ENCODE measurements around the gene HDAC8.
"Not testable (repeated sequence)": the region's sequence is repeated elsewhere in the genome, so short reads cannot be mapped to it uniquely, and the experiment has no call there.

Gene HDAC8

GRCh38 chrX:72461766-72462165 lies 110.9 kb downstream of the HDAC8 start:
- DNase-seq (ENCODE audit: low read depth in 1 of 2, low spot score in 1 of 2), result no peak

DNA sequence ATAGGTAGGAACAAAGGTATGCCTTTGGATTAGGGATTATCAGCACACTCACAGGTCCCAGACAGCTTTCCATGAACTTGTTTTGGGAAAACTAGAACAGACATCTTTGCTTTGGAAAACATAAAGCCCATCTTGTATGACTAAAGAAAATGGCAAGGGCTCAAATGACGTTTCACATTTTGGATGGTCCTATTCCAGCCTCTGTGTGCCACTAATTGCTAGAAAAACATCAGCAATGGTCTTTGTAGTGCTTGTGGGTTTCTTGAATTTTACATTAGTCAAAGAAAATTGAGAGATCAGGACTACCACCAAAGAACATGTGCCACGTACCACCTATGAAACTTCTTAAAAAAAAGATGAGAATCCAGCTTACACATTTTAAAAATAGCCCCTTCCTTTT lies 111.4 kb downstream of the HDAC8 start:
- DNase-seq (ENCODE audit: low read depth in 1 of 2, low spot score in 1 of 2), result no peak

- no peak for DNase-seq (ENCODE audit: low read depth in 1 of 2, low spot score in 1 of 2)
These were observed 111.9 kb downstream of the HDAC8 start for GRCh38 chrX:72460715-72461114.

GRCh38 chrX:72449034-72449433 lies 123.6 kb downstream of the HDAC8 start:
- DNase-seq (ENCODE audit: low read depth in 1 of 2, low spot score in 1 of 2), result not testable (repeated sequence)

DNA sequence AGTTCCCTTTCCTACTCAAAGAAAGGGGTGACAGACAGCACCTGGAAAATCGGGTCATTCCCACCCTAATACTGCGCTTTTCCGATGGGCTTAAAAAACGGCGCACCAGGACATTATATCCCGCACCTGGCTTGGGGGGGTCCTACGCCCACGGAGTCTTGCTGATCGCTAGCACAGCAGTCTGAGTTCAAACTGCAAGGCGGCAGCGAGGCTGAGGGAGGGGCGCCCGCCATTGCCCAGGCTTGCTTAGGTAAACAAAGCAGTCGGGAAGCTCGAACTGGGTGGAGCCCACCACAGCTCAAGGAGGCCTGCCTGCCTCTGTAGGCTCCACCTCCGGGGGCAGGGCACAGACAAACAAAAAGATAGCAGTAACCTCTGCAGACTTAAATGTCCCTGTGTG lies 131.9 kb downstream of the HDAC8 start:
- not testable (repeated sequence) for DNase-seq (ENCODE audit: low read depth in 1 of 2, low spot score in 1 of 2)

DNA sequence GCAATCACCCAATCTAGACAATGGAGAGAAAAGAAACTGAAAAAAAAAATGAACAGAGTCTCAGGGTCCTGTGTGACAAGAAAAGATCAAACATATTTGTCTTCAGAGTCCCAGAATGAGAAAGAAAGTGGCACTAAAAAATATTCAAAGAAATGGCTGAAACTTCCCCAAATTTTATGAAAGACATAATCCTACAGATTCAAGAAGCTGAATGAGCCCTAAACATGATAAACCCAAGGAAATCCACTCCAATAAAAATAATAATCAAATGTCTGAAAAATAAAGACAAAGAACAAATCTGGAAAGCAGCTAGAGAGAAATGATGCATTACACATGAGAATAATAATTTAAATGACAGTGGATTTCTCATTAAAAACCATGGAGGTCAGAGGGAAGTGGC lies 136.6 kb downstream of the HDAC8 start:
- no peak for DNase-seq (ENCODE audit: low read depth in 1 of 2, low spot score in 1 of 2)

- DNase-seq (ENCODE audit: low read depth in 1 of 2, low spot score in 1 of 2), result no peak
These were observed 142.2 kb downstream of the HDAC8 start for GRCh38 chrX:72430405-72430968.

- DNase-seq (ENCODE audit: low read depth in 1 of 2, low spot score in 1 of 2), result no peak
These were observed 150.8 kb downstream of the HDAC8 start for GRCh38 chrX:72421797-72422196.

DNA sequence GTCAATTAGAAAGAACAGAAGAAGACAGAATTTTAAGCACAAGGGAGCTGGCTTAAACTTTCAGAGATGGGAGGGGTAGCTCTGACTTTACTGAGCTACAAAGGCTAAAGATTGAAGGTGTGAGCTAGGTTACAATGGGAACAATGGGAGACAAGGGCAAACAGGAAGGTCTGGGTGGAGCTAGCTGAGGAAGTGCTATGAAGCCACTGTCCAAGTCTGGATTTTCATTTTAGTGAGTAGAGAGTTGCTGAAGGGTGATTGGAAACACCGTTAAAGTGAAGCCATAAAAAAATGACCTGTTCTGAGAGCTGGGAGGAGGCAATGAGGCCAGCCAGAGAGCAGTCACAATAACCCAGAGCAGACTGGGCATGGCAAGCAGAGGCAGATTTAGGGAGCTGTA lies 162.7 kb downstream of the HDAC8 start:
- no peak for DNase-seq (ENCODE audit: low read depth in 1 of 2, low spot score in 1 of 2)

DNA sequence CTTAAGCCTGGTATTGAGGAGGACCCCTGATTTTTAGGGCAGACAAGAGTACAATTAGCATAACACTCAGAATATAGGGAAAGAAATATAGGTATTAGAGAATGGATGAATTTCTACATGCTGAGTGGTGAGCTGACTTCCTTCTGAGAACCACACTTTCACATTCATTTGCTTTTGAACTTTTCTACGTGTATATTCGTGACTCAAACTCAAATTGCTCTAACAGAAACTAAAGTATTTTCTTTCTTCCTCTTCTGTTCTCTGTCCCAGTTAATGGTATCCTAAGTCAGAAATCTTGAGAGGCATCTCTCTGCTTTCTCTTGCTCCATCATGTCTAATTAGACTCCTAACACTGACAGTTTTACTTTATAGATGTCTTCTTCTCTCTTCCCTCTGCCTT lies 163.8 kb downstream of the HDAC8 start:
- no peak for DNase-seq (ENCODE audit: low read depth in 1 of 2, low spot score in 1 of 2)

GRCh38 chrX:72405136-72405535 lies 167.5 kb downstream of the HDAC8 start:
- not testable (repeated sequence) for DNase-seq (ENCODE audit: low read depth in 1 of 2, low spot score in 1 of 2)

DNA sequence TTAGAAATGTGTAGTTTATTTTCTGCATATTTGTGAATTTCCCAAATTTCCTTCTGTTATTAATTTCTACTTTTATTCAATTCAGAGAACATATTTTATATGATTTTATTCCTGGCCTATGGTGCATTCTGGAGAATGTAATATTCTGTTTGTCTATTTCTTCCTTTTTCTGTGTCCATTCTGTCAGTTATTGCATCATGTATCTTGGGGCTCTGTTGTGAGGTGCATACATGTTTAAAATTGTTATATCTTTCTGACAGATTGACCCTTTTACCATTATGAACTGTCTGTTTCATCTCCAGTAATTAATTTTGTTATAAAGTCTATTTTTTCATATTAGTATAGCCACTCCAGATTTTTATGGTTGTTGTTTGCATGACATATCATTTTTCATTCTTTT lies 170.0 kb downstream of the HDAC8 start:
- no peak for DNase-seq (ENCODE audit: low read depth in 1 of 2, low spot score in 1 of 2)

DNA sequence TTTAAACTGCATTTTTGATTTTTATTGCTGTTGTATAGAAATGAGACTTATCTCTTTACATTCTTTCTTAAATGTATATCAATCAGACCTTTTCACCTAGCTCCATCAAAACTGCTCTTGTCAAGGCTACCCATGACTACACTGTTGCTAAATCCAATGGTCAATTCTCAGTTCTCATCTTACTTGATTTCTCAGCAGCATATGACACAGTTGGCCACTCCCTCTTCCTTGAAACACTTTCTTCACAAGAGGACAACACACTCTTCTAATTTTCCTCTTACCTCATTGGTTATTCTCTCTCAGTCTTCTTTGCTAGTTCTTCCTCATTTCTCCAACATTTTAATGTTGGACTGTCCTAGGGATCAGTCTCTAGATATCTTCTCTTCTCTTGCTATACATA lies 172.8 kb downstream of the HDAC8 start:
- DNase-seq (ENCODE audit: low read depth in 1 of 2, low spot score in 1 of 2), result no peak

DNA sequence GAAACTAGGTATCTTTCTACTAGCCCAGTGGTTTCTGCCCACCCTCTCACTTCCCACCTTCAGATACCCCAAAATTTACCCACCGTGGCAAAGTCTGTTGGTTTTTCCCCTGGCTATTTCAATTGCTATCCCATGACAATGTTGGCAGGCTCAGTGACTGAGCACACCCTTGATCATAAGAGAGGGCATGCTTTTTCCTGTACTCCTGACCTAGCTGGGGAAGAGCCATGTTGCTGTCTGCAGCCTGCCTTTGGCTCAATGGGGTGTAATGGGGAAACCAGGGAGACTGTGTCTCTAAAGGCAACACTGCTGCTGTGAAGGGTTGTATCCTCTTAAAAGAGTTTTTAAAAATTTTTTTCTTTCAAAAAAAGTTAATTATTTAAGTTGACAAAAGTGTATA lies 176.5 kb downstream of the HDAC8 start:
- DNase-seq (ENCODE audit: low read depth in 1 of 2, low spot score in 1 of 2), result no peak

- DNase-seq (ENCODE audit: low read depth in 1 of 2, low spot score in 1 of 2), result no peak
These were observed 177.4 kb downstream of the HDAC8 start for GRCh38 chrX:72395237-72395636.

DNA sequence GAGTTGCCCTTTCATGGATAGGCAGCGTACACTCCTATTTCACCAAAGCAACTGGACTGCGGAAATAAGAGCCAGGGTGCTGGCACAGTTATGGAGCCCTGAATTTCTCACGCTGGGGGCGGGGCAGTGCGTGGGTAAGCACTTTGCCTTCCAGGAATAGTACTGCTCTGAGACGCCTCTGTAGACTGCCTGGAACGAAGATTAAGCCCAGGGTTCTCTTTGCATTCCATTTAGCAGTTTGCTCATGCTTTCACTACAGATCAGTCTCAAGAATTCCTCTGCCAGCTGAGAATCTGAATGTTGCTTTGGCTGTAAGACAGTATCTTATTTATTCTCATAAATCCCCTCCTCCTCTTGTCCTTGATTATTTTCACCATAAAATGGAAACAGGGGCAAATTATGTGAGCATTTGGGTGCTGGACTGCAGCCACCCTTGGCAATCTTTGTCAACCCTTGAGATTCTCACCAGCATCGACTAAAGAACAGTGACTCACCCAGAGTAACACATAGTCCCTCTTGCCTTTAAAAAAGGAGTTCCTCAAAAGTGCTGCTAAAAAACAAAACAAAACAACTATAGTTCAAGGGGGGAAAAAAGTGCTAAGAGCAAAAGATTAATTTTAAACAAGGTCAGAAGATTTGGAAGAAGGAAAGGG lies 178.0 kb downstream of the HDAC8 start:
- DNase-seq (ENCODE audit: low read depth in 1 of 2, low spot score in 1 of 2), result no peak

DNA sequence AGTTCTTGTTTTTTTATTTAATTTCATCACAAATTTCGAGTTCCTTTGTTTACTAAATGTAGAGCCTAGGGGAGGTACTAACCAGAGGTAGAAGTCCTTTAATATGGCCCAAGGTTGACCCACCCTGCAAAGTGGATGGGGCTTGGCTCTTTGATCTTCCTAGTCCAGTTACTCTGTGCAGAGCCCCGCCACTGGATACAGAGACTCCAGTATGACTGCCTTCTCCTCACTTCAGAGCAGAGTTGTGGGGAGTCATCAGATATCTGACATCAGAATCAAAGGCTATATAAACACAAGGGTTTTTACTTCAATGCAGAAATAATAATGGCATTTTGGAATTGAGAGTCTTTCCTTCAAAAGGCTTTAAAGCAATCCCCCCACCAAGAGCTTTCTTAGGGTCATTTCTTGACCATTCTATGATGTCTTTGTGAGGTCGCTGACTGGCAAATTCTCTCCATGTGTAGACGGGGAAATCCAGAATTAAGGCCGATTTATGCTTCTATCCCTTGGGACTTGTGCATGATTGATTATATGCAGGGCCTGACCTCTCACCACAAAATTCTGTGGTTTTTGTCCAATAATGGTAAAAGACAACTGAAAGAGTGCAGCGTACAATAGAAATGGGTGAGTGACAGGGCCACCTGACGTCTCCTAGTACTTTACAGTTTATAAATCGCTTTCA lies 178.7 kb downstream of the HDAC8 start:
- DNase-seq (ENCODE audit: low read depth in 1 of 2, low spot score in 1 of 2), result no peak

DNA sequence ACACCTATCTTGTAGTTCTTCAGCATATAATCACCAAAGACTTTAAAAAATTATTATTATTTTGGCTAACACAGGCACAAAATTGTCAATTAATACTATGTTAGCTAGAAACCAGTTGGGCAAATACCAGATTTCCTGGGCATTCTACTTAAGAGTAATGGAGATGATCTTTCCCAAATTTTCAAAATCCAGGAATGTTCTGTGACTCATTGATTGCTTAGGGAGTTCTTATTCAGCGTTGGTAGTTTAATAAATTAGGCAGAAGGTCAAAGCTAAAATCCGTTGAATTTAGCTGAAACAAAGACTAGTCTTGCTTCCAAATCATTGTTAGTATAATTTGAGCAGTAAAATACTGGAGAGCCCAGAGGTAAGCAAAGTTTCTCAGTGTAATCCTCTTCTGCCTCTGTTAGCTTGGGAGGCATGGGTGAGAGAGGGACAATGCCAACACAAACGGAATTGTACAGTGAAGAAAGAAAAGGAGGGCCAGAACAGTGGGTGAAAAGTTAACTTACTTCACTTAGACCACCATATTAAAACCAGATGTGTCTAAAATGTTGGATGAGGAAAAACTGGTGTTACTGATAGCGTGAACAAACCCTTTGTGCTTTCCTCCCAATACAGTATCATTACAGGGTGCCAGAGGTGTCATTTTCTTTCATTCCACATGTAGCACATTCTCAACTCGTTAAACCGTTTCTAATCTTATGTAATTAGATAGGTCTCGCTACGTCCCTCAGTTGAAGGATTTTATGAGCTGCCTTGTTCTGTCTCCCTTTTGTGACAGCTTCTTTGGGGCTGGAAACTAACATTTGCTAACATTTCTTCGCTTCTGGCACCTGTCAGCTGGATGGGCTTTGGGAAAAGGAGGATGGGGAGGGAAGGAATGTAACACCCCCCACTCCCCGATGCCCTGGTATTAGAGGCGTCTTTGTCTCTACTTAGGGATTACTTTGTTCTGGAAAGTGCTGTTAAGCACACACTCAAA lies 179.5 kb downstream of the HDAC8 start:
- DNase-seq (ENCODE audit: low read depth in 1 of 2, low spot score in 1 of 2), result no peak

DNA sequence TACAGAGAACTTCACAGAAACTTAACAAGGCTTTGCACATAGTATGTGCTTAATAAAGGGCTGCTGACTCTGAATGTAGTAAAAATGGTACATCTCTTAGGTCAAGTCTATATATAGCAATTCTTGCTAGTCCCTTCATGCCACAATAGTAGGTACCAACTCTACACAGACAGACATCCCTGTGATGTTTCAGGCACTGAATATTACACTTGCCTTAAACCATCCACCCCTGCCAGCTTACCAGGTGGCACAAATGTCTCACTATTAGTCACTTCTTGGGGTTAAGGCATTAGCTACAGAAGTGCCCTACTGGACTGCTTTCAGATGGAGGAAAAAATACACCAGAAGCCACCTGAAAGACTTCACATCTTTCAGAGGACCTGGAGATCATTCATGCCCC lies 180.6 kb downstream of the HDAC8 start:
- no peak for DNase-seq (ENCODE audit: low read depth in 1 of 2, low spot score in 1 of 2)

- DNase-seq (ENCODE audit: low read depth in 1 of 2, low spot score in 1 of 2), result no peak
These were observed 185.4 kb downstream of the HDAC8 start for GRCh38 chrX:72387247-72387646.

DNA sequence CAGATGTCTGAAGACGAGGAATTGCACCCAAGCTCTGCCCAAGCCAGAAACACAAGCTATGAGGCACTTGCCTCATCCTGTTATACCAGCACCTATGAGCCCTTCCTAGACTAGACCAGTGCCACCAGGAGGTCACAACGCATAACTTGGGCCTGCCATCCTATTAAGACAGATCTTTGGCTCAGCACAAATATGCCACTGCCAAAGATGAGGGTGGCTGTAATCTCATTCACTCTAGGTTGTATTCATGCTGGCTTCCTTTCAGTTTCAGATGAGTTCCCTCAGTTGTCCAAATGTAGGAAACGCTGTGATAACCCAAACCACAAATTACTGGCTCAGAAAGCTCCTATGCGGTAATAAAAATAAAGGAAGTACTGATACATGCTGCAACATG lies 190.4 kb downstream of the HDAC8 start:
- DNase-seq (ENCODE audit: low read depth in 1 of 2, low spot score in 1 of 2), result no peak
